ENCODE data around the gene UBE2I. TPM values are rescaled to one million over a fixed set of nuclear protein-coding genes. Genes with fewer than 3 reads are reported as not detected.

Gene UBE2I
- total RNA-seq, 1 experiment from 2014 or later: 212 TPM

DNA sequence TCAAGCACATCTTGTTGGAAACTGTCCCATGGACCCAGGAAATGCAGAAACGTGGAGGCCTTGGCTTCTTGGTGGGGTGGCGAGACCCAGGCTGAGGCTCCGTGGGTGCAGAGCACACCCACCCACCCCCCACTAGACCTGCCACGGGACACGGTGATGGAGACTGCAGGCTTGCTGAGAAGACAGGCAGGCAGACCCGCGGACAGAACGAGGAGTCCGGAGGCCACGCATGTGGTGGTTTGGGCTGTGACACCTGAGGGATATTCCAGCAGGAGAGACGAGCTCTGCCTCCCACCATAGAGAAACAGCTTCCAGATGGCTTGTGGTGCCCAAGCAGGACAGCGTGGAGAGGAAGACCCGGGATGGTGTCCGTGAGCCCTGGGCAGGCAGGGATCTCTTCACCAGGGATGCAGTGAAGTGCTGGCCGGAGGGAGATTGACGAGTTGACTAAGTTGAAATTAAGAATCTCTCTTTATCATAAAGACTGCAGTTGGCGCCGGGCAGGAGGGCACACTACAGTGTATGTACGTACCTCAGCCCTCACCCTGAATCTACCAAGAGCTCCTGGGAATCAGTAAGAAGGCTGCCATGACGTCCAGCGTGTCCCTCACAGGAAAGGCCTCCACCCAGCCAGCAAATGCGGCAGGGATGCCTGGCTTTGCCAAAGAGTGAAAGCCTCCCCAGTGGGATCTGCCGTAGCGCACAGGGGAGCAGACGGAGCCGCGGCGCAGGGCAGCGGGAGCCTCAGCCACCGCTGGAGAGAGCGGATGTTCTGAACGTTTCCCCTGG, 8.2 kb downstream of the UBE2I start:
- H3K4me1 ChIP-seq (ENCODE audit: control insufficient read depth in 1 of 2, insufficient read depth in 2 of 2, low read length in 2 of 2): no peaks in the 10 kb centered on the region
- no TSS peak for BruUV-seq (replicated peaks)
- H3K4me2 ChIP-seq (ENCODE audit: low read length): no peak overlapping the region
- no peaks in the 10 kb centered on the region for H3K9me2 ChIP-seq (ENCODE audit: insufficient read depth)
- no peak overlapping the region for H3K4me3 ChIP-seq (replicated peaks in 1 of 2; ENCODE audit: low read depth in 1 of 2, low read length in 2 of 2)
- no peak for ATAC-seq
- CTCF ChIA-PET: no interaction called here
- peaks cover 75% of the 10 kb centered on the region for H3K79me2 ChIP-seq (ENCODE audit: insufficient read depth, low read length)
- H3K9ac ChIP-seq (ENCODE audit: low read length): no peak overlapping the region
- H3K27ac ChIP-seq (ENCODE audit: low read depth, low read length): no peak overlapping the region
- DNase-seq (ENCODE audit: low read depth, low spot score): no peak
- POLR2A ChIA-PET: no interaction called here
- H3K36me3 ChIP-seq (ENCODE audit: control insufficient read depth in 1 of 2, insufficient read depth in 2 of 2, low read length in 2 of 2): peaks cover 54 to 72% of the 10 kb centered on the region in 2 experiments
- H4K20me1 ChIP-seq (ENCODE audit: insufficient read depth): peaks cover 4% of the 10 kb centered on the region; the same call in 1 of the 2 replicates
- no peak overlapping the region for H2AFZ ChIP-seq (ENCODE audit: low read depth, low read length, poor library complexity, severe bottlenecking)
- TF ChIP-seq, protein P1, sequence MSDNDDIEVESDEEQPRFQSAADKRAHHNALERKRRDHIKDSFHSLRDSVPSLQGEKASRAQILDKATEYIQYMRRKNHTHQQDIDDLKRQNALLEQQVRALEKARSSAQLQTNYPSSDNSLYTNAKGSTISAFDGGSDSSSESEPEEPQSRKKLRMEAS (IDR thresholded peaks at IDR 0.05): no peak
- TF ChIP-seq EGR1 (IDR thresholded peaks at IDR 0.05; ENCODE audit: low read depth): no peak
- TF ChIP-seq RAD21 (IDR thresholded peaks at IDR 0.05; ENCODE audit: low read depth): no peak
- TF ChIP-seq YY1 (IDR thresholded peaks at IDR 0.05; ENCODE audit: extremely low read depth, insufficient replicate concordance, low read depth, low read length): no peak
- RAD21 ChIA-PET (ENCODE audit: low non-redundant PET in 1 of 2, low total read pairs in 2 of 2, uncharacterized antibody in 2 of 2, unreplicated experiment in 2 of 2): no interaction called here
- H3K27me3 ChIP-seq (ENCODE audit: insufficient read depth, low read length): no peaks in the 10 kb centered on the region
- intact Hi-C loops (cut with micrococcal nuclease): no loop called here
- no peaks in the 10 kb centered on the region for H3K9me3 ChIP-seq (ENCODE audit: control insufficient read depth in 1 of 2, insufficient read depth in 1 of 2, low read depth in 1 of 2, low read length in 2 of 2)

DNA sequence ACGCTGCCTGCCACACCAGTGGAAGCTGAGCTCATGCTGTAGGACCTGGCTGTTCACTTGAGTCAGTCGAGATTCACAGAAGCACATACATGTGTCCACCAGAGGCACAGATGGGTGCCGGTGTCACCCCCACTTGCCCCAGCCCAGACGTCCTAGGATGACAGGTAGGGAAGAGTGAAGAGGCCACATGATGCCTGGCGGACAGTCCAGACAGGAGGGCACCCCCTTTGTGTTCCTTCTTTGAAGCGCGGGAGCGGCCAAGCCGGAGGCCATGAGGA, 8.8 kb downstream of the UBE2I start:
- Histone ChIP-seq H3K4me1 (ENCODE audit: control insufficient read depth in 1 of 2, insufficient read depth in 2 of 2, low read length in 2 of 2) (no peaks in the 10 kb centered on the region), H3K4me3 (replicated peaks in 1 of 2; ENCODE audit: low read depth in 1 of 2, low read length in 2 of 2) (no peak overlapping the region), H2AFZ (ENCODE audit: low read depth, low read length, poor library complexity, severe bottlenecking) (no peak overlapping the region), H3K27ac (ENCODE audit: low read depth, low read length) (no peak overlapping the region), H3K9ac (ENCODE audit: low read length) (no peak overlapping the region), H3K79me2 (ENCODE audit: insufficient read depth, low read length) (peaks cover 70% of the 10 kb centered on the region), H3K4me2 (ENCODE audit: low read length) (no peak overlapping the region), H3K9me2 (ENCODE audit: insufficient read depth) (no peaks in the 10 kb centered on the region), H3K9me3 (ENCODE audit: control insufficient read depth in 1 of 2, insufficient read depth in 1 of 2, low read depth in 1 of 2, low read length in 2 of 2) (no peaks in the 10 kb centered on the region), H4K20me1 (ENCODE audit: insufficient read depth) (no peaks in the 10 kb centered on the region), H3K27me3 (ENCODE audit: insufficient read depth, low read length) (no peaks in the 10 kb centered on the region), H3K36me3 (ENCODE audit: control insufficient read depth in 1 of 2, insufficient read depth in 2 of 2, low read length in 2 of 2) (peaks cover 55 to 67% of the 10 kb centered on the region in 2 experiments)
- ChIA-PET CTCF (no interaction called here), RAD21 (ENCODE audit: low non-redundant PET in 1 of 2, low total read pairs in 2 of 2, uncharacterized antibody in 2 of 2, unreplicated experiment in 2 of 2) (no interaction called here), POLR2A (no interaction called here)
- ATAC-seq (no peak), DNase-seq (ENCODE audit: low read depth, low spot score) (no peak)
- no peak for TF ChIP-seq FOSL1 (IDR thresholded peaks at IDR 0.05; ENCODE audit: low read depth)
- TF ChIP-seq YY1 (IDR thresholded peaks at IDR 0.05; ENCODE audit: extremely low read depth, insufficient replicate concordance, low read depth, low read length): no peak
- TF ChIP-seq TCF7L2 (IDR thresholded peaks at IDR 0.05; ENCODE audit: borderline replicate concordance, extremely low read depth, insufficient read depth, insufficient read length): no peak
- no peak for TF ChIP-seq SP1 (IDR thresholded peaks at IDR 0.05; ENCODE audit: low read depth)
- TF ChIP-seq, protein P2, sequence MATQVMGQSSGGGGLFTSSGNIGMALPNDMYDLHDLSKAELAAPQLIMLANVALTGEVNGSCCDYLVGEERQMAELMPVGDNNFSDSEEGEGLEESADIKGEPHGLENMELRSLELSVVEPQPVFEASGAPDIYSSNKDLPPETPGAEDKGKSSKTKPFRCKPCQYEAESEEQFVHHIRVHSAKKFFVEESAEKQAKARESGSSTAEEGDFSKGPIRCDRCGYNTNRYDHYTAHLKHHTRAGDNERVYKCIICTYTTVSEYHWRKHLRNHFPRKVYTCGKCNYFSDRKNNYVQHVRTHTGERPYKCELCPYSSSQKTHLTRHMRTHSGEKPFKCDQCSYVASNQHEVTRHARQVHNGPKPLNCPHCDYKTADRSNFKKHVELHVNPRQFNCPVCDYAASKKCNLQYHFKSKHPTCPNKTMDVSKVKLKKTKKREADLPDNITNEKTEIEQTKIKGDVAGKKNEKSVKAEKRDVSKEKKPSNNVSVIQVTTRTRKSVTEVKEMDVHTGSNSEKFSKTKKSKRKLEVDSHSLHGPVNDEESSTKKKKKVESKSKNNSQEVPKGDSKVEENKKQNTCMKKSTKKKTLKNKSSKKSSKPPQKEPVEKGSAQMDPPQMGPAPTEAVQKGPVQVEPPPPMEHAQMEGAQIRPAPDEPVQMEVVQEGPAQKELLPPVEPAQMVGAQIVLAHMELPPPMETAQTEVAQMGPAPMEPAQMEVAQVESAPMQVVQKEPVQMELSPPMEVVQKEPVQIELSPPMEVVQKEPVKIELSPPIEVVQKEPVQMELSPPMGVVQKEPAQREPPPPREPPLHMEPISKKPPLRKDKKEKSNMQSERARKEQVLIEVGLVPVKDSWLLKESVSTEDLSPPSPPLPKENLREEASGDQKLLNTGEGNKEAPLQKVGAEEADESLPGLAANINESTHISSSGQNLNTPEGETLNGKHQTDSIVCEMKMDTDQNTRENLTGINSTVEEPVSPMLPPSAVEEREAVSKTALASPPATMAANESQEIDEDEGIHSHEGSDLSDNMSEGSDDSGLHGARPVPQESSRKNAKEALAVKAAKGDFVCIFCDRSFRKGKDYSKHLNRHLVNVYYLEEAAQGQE (IDR thresholded peaks at IDR 0.05; ENCODE audit: low read depth): no peak
- TF ChIP-seq ZFX (IDR thresholded peaks at IDR 0.05): no peak
- no peak for TF ChIP-seq EGR1 (IDR thresholded peaks at IDR 0.05; ENCODE audit: low read depth)
- no peak for TF ChIP-seq POLR2A (IDR thresholded peaks at IDR 0.05; ENCODE audit: borderline replicate concordance, extremely low read depth, insufficient read depth, insufficient read length)
- TF ChIP-seq JUND (IDR thresholded peaks at IDR 0.05): no peak
- no peak for TF ChIP-seq ZNF274 (IDR thresholded peaks at IDR 0.05; ENCODE audit: low read depth, low read length)
- no peak for TF ChIP-seq POLR2AphosphoS5 (IDR thresholded peaks at IDR 0.05; ENCODE audit: low read depth, low read length)
- TF ChIP-seq, protein P3, sequence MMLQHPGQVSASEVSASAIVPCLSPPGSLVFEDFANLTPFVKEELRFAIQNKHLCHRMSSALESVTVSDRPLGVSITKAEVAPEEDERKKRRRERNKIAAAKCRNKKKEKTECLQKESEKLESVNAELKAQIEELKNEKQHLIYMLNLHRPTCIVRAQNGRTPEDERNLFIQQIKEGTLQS (IDR thresholded peaks at IDR 0.05): no peak
- intact Hi-C loops (cut with micrococcal nuclease): no loop called here
- BruUV-seq (replicated peaks): no TSS peak

Measured in HCT116 (cell line).